ENCODE results near the gene ADAMTS16. TPM values are rescaled to one million over a fixed set of nuclear protein-coding genes. Genes with fewer than 3 reads are reported as not detected.
A peak's percentile ranks its signal among the peaks of the same experiment; 100 is the strongest.

ADAMTS16 gene
- total RNA-seq, result not detected
- 0 reads per million in 2 donors for total RNA-seq

- Mint-ChIP-seq H3K27me3 (peaks cover 33% of the 10 kb centered on the region), H3K4me3 (peak within 1 kb of the TSS; percentile 50), H3K36me3 (ENCODE audit: low read depth) (peaks cover 2% of the 10 kb centered on the region), H3K4me1 (no peaks in the 10 kb centered on the region), H3K27ac (no peak within 1 kb of the TSS)
- ATAC-seq (no peak), DNase-seq (no peak)
- no peaks in the 10 kb centered on the region for H3K9me3 ChIP-seq (ENCODE audit: control insufficient read depth, low read length, poor library complexity, severe bottlenecking)
Measured at GRCh38 chr5:5139777-5140478, at the start of gene ADAMTS16. TSS of gene ADAMTS16 (plus strand) at chr5:5140330. CDS start at chr5:5140468, 138 bp downstream.

- no peaks in the 10 kb centered on the region for H3K27me3 Mint-ChIP-seq
Measured at GRCh38 chr5:5092149-5092548, 48.0 kb upstream of the ADAMTS16 start.

GRCh38 chr5:5100635-5101034 lies 39.5 kb upstream of the ADAMTS16 start:
- Mint-ChIP-seq H3K27ac (no peak overlapping the region), H3K36me3 (ENCODE audit: low read depth) (no peaks in the 10 kb centered on the region), H3K4me1 (no peaks in the 10 kb centered on the region), H3K4me3 (no peak overlapping the region), H3K27me3 (no peaks in the 10 kb centered on the region)
- H3K9me3 ChIP-seq (ENCODE audit: control insufficient read depth, low read length, poor library complexity, severe bottlenecking), result no peaks in the 10 kb centered on the region
- no peak for ATAC-seq
- DNase-seq, result no peak

More at GRCh38 chr5:5092149-5092548, 48.0 kb upstream of the ADAMTS16 start:
- no peak for ATAC-seq
- no peak overlapping the region for H3K27ac Mint-ChIP-seq
- no peaks in the 10 kb centered on the region for H3K4me1 Mint-ChIP-seq
- H3K36me3 Mint-ChIP-seq (ENCODE audit: low read depth), result no peaks in the 10 kb centered on the region
- no peak for DNase-seq
- no peak overlapping the region for H3K4me3 Mint-ChIP-seq
- no peaks in the 10 kb centered on the region for H3K9me3 ChIP-seq (ENCODE audit: control insufficient read depth, low read length, poor library complexity, severe bottlenecking)

- H3K9me3 ChIP-seq (ENCODE audit: control insufficient read depth, low read length, poor library complexity, severe bottlenecking), result no peaks in the 10 kb centered on the region
- DNase-seq (no peak), ATAC-seq (no peak)
- Mint-ChIP-seq H3K4me3 (no peak overlapping the region), H3K36me3 (ENCODE audit: low read depth) (no peaks in the 10 kb centered on the region), H3K4me1 (no peaks in the 10 kb centered on the region), H3K27me3 (no peaks in the 10 kb centered on the region), H3K27ac (no peak overlapping the region)
Measured at GRCh38 chr5:5101676-5102075, 38.5 kb upstream of the ADAMTS16 start.

- H3K9me3 ChIP-seq (ENCODE audit: control insufficient read depth, low read length, poor library complexity, severe bottlenecking), result no peaks in the 10 kb centered on the region
- H3K4me1 Mint-ChIP-seq, result no peaks in the 10 kb centered on the region
- no peak for DNase-seq
- H3K27me3 Mint-ChIP-seq, result no peaks in the 10 kb centered on the region
- no peaks in the 10 kb centered on the region for H3K36me3 Mint-ChIP-seq (ENCODE audit: low read depth)
- no peak for ATAC-seq
- no peak overlapping the region for H3K27ac Mint-ChIP-seq
- H3K4me3 Mint-ChIP-seq, result no peak overlapping the region
Measured at GRCh38 chr5:5103245-5103644, 36.9 kb upstream of the ADAMTS16 start.

GRCh38 chr5:5104550-5104949 lies 35.6 kb upstream of the ADAMTS16 start:
- ATAC-seq (no peak), DNase-seq (no peak)
- Mint-ChIP-seq H3K4me3 (no peak overlapping the region), H3K4me1 (no peaks in the 10 kb centered on the region), H3K27ac (no peak overlapping the region), H3K27me3 (no peaks in the 10 kb centered on the region), H3K36me3 (ENCODE audit: low read depth) (no peaks in the 10 kb centered on the region)
- no peaks in the 10 kb centered on the region for H3K9me3 ChIP-seq (ENCODE audit: control insufficient read depth, low read length, poor library complexity, severe bottlenecking)

- Mint-ChIP-seq H3K36me3 (ENCODE audit: low read depth) (no peaks in the 10 kb centered on the region), H3K4me3 (no peak overlapping the region)
Measured at GRCh38 chr5:5105531-5105930, 34.6 kb upstream of the ADAMTS16 start.

GRCh38 chr5:5116956-5117355 lies 23.2 kb upstream of the ADAMTS16 start:
- ATAC-seq (no peak), DNase-seq (no peak)
- Mint-ChIP-seq H3K4me1 (no peaks in the 10 kb centered on the region), H3K27me3 (no peaks in the 10 kb centered on the region), H3K4me3 (no peak overlapping the region), H3K27ac (no peak overlapping the region), H3K36me3 (ENCODE audit: low read depth) (no peaks in the 10 kb centered on the region)
- H3K9me3 ChIP-seq (ENCODE audit: control insufficient read depth, low read length, poor library complexity, severe bottlenecking), result no peaks in the 10 kb centered on the region

More at GRCh38 chr5:5105531-5105930, 34.6 kb upstream of the ADAMTS16 start:
- Mint-ChIP-seq H3K4me1 (no peaks in the 10 kb centered on the region), H3K27ac (no peak overlapping the region), H3K27me3 (no peaks in the 10 kb centered on the region)
- ATAC-seq, result no peak
- H3K9me3 ChIP-seq (ENCODE audit: control insufficient read depth, low read length, poor library complexity, severe bottlenecking), result no peaks in the 10 kb centered on the region
- no peak for DNase-seq

- no peak for DNase-seq
- Mint-ChIP-seq H3K27me3 (peaks cover 26% of the 10 kb centered on the region), H3K4me3 (no peak overlapping the region), H3K27ac (no peak overlapping the region), H3K4me1 (no peaks in the 10 kb centered on the region), H3K36me3 (ENCODE audit: low read depth) (no peaks in the 10 kb centered on the region)
- ATAC-seq, result no peak
- H3K9me3 ChIP-seq (ENCODE audit: control insufficient read depth, low read length, poor library complexity, severe bottlenecking), result no peaks in the 10 kb centered on the region
Measured at GRCh38 chr5:5122776-5123175, 17.4 kb upstream of the ADAMTS16 start.

GRCh38 chr5:5124231-5124630 lies 15.9 kb upstream of the ADAMTS16 start:
- no peak for DNase-seq
- H3K4me3 Mint-ChIP-seq, result peak overlapping the region; percentile 0
- H3K27me3 Mint-ChIP-seq, result peaks cover 26% of the 10 kb centered on the region
- no peak overlapping the region for H3K27ac Mint-ChIP-seq
- no peaks in the 10 kb centered on the region for H3K4me1 Mint-ChIP-seq
- H3K9me3 ChIP-seq (ENCODE audit: control insufficient read depth, low read length, poor library complexity, severe bottlenecking), result no peaks in the 10 kb centered on the region
- no peaks in the 10 kb centered on the region for H3K36me3 Mint-ChIP-seq (ENCODE audit: low read depth)
- no peak for ATAC-seq

GRCh38 chr5:5126444-5126843 lies 13.7 kb upstream of the ADAMTS16 start:
- DNase-seq (no peak), ATAC-seq (no peak)
- Mint-ChIP-seq H3K27me3 (peaks cover 26% of the 10 kb centered on the region), H3K27ac (no peak overlapping the region), H3K4me3 (no peak overlapping the region), H3K36me3 (ENCODE audit: low read depth) (no peaks in the 10 kb centered on the region), H3K4me1 (no peaks in the 10 kb centered on the region)
- H3K9me3 ChIP-seq (ENCODE audit: control insufficient read depth, low read length, poor library complexity, severe bottlenecking), result no peaks in the 10 kb centered on the region

GRCh38 chr5:5128766-5129165 lies 11.4 kb upstream of the ADAMTS16 start:
- Mint-ChIP-seq H3K36me3 (ENCODE audit: low read depth) (peaks cover 2% of the 10 kb centered on the region), H3K4me1 (no peaks in the 10 kb centered on the region), H3K27me3 (peaks cover 26% of the 10 kb centered on the region), H3K27ac (no peak overlapping the region), H3K4me3 (no peak overlapping the region)
- DNase-seq (no peak), ATAC-seq (no peak)
- H3K9me3 ChIP-seq (ENCODE audit: control insufficient read depth, low read length, poor library complexity, severe bottlenecking), result no peaks in the 10 kb centered on the region

- DNase-seq (no peak), ATAC-seq (no peak)
- Mint-ChIP-seq H3K4me1 (no peaks in the 10 kb centered on the region), H3K27ac (no peak overlapping the region), H3K4me3 (no peak overlapping the region), H3K27me3 (no peaks in the 10 kb centered on the region), H3K36me3 (ENCODE audit: low read depth) (peaks cover 2% of the 10 kb centered on the region)
- no peaks in the 10 kb centered on the region for H3K9me3 ChIP-seq (ENCODE audit: control insufficient read depth, low read length, poor library complexity, severe bottlenecking)
Measured at GRCh38 chr5:5132234-5132633, 7.9 kb upstream of the ADAMTS16 start.

- H3K4me3 Mint-ChIP-seq, result no peak overlapping the region
- H3K9me3 ChIP-seq (ENCODE audit: control insufficient read depth, low read length, poor library complexity, severe bottlenecking), result no peaks in the 10 kb centered on the region
- no peaks in the 10 kb centered on the region for H3K27me3 Mint-ChIP-seq
- no peak for DNase-seq
- no peak overlapping the region for H3K27ac Mint-ChIP-seq
- no peaks in the 10 kb centered on the region for H3K4me1 Mint-ChIP-seq
- no peak for ATAC-seq
- peaks cover 2% of the 10 kb centered on the region for H3K36me3 Mint-ChIP-seq (ENCODE audit: low read depth)
Measured at GRCh38 chr5:5132693-5133295, 7.3 kb upstream of the ADAMTS16 start.

Measured in T-helper 17 cell (primary cell).